Measurements from ENCODE around the gene CTNND1.
A peak's percentile ranks its signal among the peaks of the same experiment; 100 is the strongest.

The CTNND1 gene

GRCh38 chr11:57791321-57792059 is 29.9 kb downstream of the CTNND1 start:
- peaks cover 14 to 30% of the 10 kb centered on the region in 2 experiments for H3K36me3 ChIP-seq (ENCODE audit: control insufficient read depth in 1 of 2, insufficient read depth in 2 of 2, low read length in 2 of 2)
- H2AFZ ChIP-seq (ENCODE audit: insufficient read depth, low read length, poor library complexity) = no peak overlapping the region
- H3K18ac ChIP-seq (ENCODE audit: low read length) = no peak overlapping the region
- H4K8ac ChIP-seq (ENCODE audit: low read depth, low read length) = no peak overlapping the region
- H3K27me3 ChIP-seq (ENCODE audit: insufficient read depth, low read length) = no peaks in the 10 kb centered on the region
- H3K4me2 ChIP-seq (ENCODE audit: low read length) = no peak overlapping the region
- H3K79me2 ChIP-seq (ENCODE audit: control insufficient read depth, insufficient read depth, low read length, poor library complexity) = peaks cover 23% of the 10 kb centered on the region
- no peaks in the 10 kb centered on the region for H3K9me3 ChIP-seq (ENCODE audit: insufficient read depth, low read depth, low read length)
- H4K91ac ChIP-seq (ENCODE audit: low read depth, low read length) = no peak overlapping the region
- no peak overlapping the region for H3K9ac ChIP-seq (ENCODE audit: low read length)
- H3K4me3 ChIP-seq (ENCODE audit: low read depth, low read length) = peak overlapping the region; percentile 37
- no peak overlapping the region for H2BK5ac ChIP-seq (ENCODE audit: low read depth, low read length, poor library complexity)
- no peak overlapping the region for H2BK12ac ChIP-seq (ENCODE audit: low read length)
- peaks cover 16 to 26% of the 10 kb centered on the region in 2 experiments for H3K4me1 ChIP-seq (ENCODE audit: control insufficient read depth in 1 of 2, insufficient read depth in 2 of 2, low read length in 2 of 2)
- no peak overlapping the region for H2AK5ac ChIP-seq (ENCODE audit: low read length)
- no peak overlapping the region for H2BK120ac ChIP-seq (ENCODE audit: insufficient read depth, low read length, poor library complexity)
- WGBS (ENCODE audit: extremely low coverage, insufficient coverage, insufficient read length) = no CpG with 5 or more reads among the region's 22 CpGs
- H3K27ac ChIP-seq (ENCODE audit: low read depth, low read length) = peak overlapping the region; percentile 6
- H3K4ac ChIP-seq (ENCODE audit: low read depth, low read length) = peak overlapping the region; percentile 94
- H3K79me1 ChIP-seq (ENCODE audit: low read length) = peaks cover 6% of the 10 kb centered on the region
- no peak overlapping the region for H3K23ac ChIP-seq (ENCODE audit: low read length)
- H3K14ac ChIP-seq (ENCODE audit: low read length) = no peak overlapping the region
- no peak overlapping the region for H4K12ac ChIP-seq (ENCODE audit: low read depth, low read length)
- peak; percentile 73 to 79 for DNase-seq

- Histone ChIP-seq H3K4me2 (ENCODE audit: low read length) (no peak overlapping the region), H2BK12ac (ENCODE audit: low read length) (no peak overlapping the region), H3K9ac (ENCODE audit: low read length) (no peak overlapping the region), H3K18ac (ENCODE audit: low read length) (no peak overlapping the region), H2BK5ac (ENCODE audit: low read depth, low read length, poor library complexity) (no peak overlapping the region), H3K4ac (ENCODE audit: low read depth, low read length) (peak overlapping the region; percentile 83), H4K12ac (ENCODE audit: low read depth, low read length) (no peak overlapping the region), H2BK120ac (ENCODE audit: insufficient read depth, low read length, poor library complexity) (no peak overlapping the region), H2AK5ac (ENCODE audit: low read length) (no peak overlapping the region), H3K79me2 (ENCODE audit: control insufficient read depth, insufficient read depth, low read length, poor library complexity) (peaks cover 22% of the 10 kb centered on the region), H3K27ac (ENCODE audit: low read depth, low read length) (peak overlapping the region; percentile 6), H3K9me3 (ENCODE audit: insufficient read depth, low read depth, low read length) (no peaks in the 10 kb centered on the region), H3K79me1 (ENCODE audit: low read length) (peaks cover 6% of the 10 kb centered on the region), H3K14ac (ENCODE audit: low read length) (no peak overlapping the region), H2AFZ (ENCODE audit: insufficient read depth, low read length, poor library complexity) (no peak overlapping the region), H4K91ac (ENCODE audit: low read depth, low read length) (no peak overlapping the region), H3K27me3 (ENCODE audit: insufficient read depth, low read length) (no peaks in the 10 kb centered on the region), H4K8ac (ENCODE audit: low read depth, low read length) (no peak overlapping the region), H3K4me1 (ENCODE audit: control insufficient read depth in 1 of 2, insufficient read depth in 2 of 2, low read length in 2 of 2) (peaks cover 16 to 24% of the 10 kb centered on the region in 2 experiments), H3K4me3 (ENCODE audit: low read depth, low read length) (no peak overlapping the region), H3K23ac (ENCODE audit: low read length) (no peak overlapping the region), H3K36me3 (ENCODE audit: control insufficient read depth in 1 of 2, insufficient read depth in 2 of 2, low read length in 2 of 2) (peaks cover 18 to 35% of the 10 kb centered on the region in 2 experiments)
- WGBS (ENCODE audit: extremely low coverage, insufficient coverage, insufficient read length) = no CpG with 5 or more reads among the region's 7 CpGs
- DNase-seq = peak; percentile 33 to 64
These were observed 30.5 kb downstream of the CTNND1 start for GRCh38 chr11:57792060-57792541.

DNA sequence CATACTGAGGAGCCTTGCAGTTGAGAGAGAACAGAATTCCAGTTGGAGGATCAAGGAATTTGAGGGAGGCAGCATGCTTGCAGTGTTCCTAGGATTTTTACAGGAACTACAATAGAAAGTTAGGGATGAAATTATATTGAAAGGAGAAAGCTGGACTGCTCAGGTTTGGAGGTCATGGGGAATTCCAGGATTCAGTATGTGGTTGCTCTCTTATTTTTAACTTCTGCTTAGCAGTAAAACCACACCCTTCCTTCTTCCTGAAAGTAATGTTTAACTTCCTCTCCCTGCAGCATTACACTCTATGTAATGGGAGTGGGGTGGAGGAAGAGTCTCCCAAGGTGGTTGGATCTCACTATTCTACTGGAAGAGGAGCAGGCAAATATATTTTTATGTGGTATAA is 31.3 kb downstream of the CTNND1 start:
- Histone ChIP-seq H3K36me3 (ENCODE audit: control insufficient read depth in 1 of 2, insufficient read depth in 2 of 2, low read length in 2 of 2) (peaks cover 20 to 35% of the 10 kb centered on the region in 2 experiments), H3K9ac (ENCODE audit: low read length) (no peak overlapping the region), H3K23ac (ENCODE audit: low read length) (no peak overlapping the region), H3K4me2 (ENCODE audit: low read length) (no peak overlapping the region), H3K14ac (ENCODE audit: low read length) (no peak overlapping the region), H4K12ac (ENCODE audit: low read depth, low read length) (no peak overlapping the region), H3K18ac (ENCODE audit: low read length) (no peak overlapping the region), H3K4me3 (ENCODE audit: low read depth, low read length) (no peak overlapping the region), H3K27me3 (ENCODE audit: insufficient read depth, low read length) (no peaks in the 10 kb centered on the region), H4K8ac (ENCODE audit: low read depth, low read length) (no peak overlapping the region), H3K9me3 (ENCODE audit: insufficient read depth, low read depth, low read length) (no peaks in the 10 kb centered on the region), H4K91ac (ENCODE audit: low read depth, low read length) (no peak overlapping the region), H2AFZ (ENCODE audit: insufficient read depth, low read length, poor library complexity) (no peak overlapping the region), H2BK120ac (ENCODE audit: insufficient read depth, low read length, poor library complexity) (no peak overlapping the region), H2BK5ac (ENCODE audit: low read depth, low read length, poor library complexity) (no peak overlapping the region), H3K79me1 (ENCODE audit: low read length) (peaks cover 4% of the 10 kb centered on the region), H3K27ac (ENCODE audit: low read depth, low read length) (no peak overlapping the region), H2BK12ac (ENCODE audit: low read length) (no peak overlapping the region), H3K4ac (ENCODE audit: low read depth, low read length) (peak overlapping the region; percentile 73), H3K79me2 (ENCODE audit: control insufficient read depth, insufficient read depth, low read length, poor library complexity) (peaks cover 21% of the 10 kb centered on the region), H2AK5ac (ENCODE audit: low read length) (no peak overlapping the region), H3K4me1 (ENCODE audit: control insufficient read depth in 1 of 2, insufficient read depth in 2 of 2, low read length in 2 of 2) (peaks cover 15 to 19% of the 10 kb centered on the region in 2 experiments)
- DNase-seq = no peak

GRCh38 chr11:57793351-57794115 is 31.9 kb downstream of the CTNND1 start:
- H4K91ac ChIP-seq (ENCODE audit: low read depth, low read length) = no peak overlapping the region
- H3K36me3 ChIP-seq (ENCODE audit: control insufficient read depth in 1 of 2, insufficient read depth in 2 of 2, low read length in 2 of 2) = peaks cover 20 to 37% of the 10 kb centered on the region in 2 experiments
- H2AFZ ChIP-seq (ENCODE audit: insufficient read depth, low read length, poor library complexity) = no peak overlapping the region
- no peak overlapping the region for H3K23ac ChIP-seq (ENCODE audit: low read length)
- no peak overlapping the region for H3K4me3 ChIP-seq (ENCODE audit: low read depth, low read length)
- peak overlapping the region; percentile 90 for H3K4ac ChIP-seq (ENCODE audit: low read depth, low read length)
- H3K27ac ChIP-seq (ENCODE audit: low read depth, low read length) = no peak overlapping the region
- H3K9me3 ChIP-seq (ENCODE audit: insufficient read depth, low read depth, low read length) = no peaks in the 10 kb centered on the region
- WGBS (ENCODE audit: extremely low coverage, insufficient coverage, insufficient read length) = no CpG with 5 or more reads among the region's 8 CpGs
- H2BK5ac ChIP-seq (ENCODE audit: low read depth, low read length, poor library complexity) = no peak overlapping the region
- H2BK120ac ChIP-seq (ENCODE audit: insufficient read depth, low read length, poor library complexity) = no peak overlapping the region
- no peaks in the 10 kb centered on the region for H3K27me3 ChIP-seq (ENCODE audit: insufficient read depth, low read length)
- H3K18ac ChIP-seq (ENCODE audit: low read length) = no peak overlapping the region
- H4K8ac ChIP-seq (ENCODE audit: low read depth, low read length) = no peak overlapping the region
- DNase-seq = no peak
- no peak overlapping the region for H2BK12ac ChIP-seq (ENCODE audit: low read length)
- H3K9ac ChIP-seq (ENCODE audit: low read length) = no peak overlapping the region
- no peak overlapping the region for H3K4me2 ChIP-seq (ENCODE audit: low read length)
- no peak overlapping the region for H4K12ac ChIP-seq (ENCODE audit: low read depth, low read length)
- H3K79me1 ChIP-seq (ENCODE audit: low read length) = no peaks in the 10 kb centered on the region
- H2AK5ac ChIP-seq (ENCODE audit: low read length) = no peak overlapping the region
- no peak overlapping the region for H3K14ac ChIP-seq (ENCODE audit: low read length)
- H3K79me2 ChIP-seq (ENCODE audit: control insufficient read depth, insufficient read depth, low read length, poor library complexity) = peaks cover 16% of the 10 kb centered on the region
- peaks cover 13 to 15% of the 10 kb centered on the region in 2 experiments for H3K4me1 ChIP-seq (ENCODE audit: control insufficient read depth in 1 of 2, insufficient read depth in 2 of 2, low read length in 2 of 2)

All from trophoblast cell (in vitro differentiated cells and primary cell).